ENCODE data around the gene PIM1. TPM values are rescaled to one million over a fixed set of nuclear protein-coding genes. Genes with fewer than 3 reads are reported as not detected.

Gene PIM1
- total and polyA plus RNA-seq, 9 of the 15 experiments (the other 6 are each of a cell fraction or from before 2014, with no cell fraction given): 19.0 to 789 (median 212) TPM

DNA sequence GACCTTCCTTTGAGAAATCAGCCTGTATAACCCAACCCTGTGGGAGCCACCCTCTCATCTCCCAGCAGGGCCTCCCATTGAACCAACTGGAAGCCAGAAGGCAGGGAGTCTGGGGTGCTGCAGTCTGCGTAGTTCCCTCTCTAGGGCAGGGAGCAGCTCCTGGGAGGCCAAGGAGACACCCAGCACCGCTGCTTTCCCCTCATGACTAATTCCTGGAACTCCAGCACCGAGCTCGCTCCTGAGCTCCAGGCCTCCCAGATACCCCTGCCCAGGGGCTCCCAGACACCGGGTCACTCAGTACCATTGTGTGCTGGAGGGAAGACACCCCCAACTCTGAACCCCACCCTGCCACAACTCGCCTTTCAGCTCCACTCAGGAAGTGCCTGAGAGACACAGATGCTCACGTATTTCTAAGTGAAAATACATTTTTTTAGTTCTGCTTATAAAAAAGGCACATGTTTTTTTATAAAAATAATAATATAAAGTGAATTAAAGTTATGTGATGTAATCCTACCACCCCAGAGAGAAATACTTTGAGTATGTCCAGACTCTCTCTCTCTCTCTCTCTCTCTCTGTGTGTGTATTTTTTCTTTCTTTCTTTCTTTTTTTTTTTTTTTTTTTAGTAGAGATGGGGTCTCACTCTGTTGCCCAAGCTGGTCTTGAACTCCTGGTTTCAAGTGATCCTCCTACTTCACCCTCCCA, 17.5 kb downstream of the PIM1 start (continued):
- TF ChIP-seq ZNF639 (CRISPR knock-in tag; conservative IDR thresholded peaks at IDR 0.05 in 1 of 2, IDR thresholded peaks at IDR 0.05 in 1 of 2): peak in 1 of 2 experiments; percentile 80; a peak in 2 of 4 replicates
- TF ChIP-seq BRD4 (IDR thresholded peaks at IDR 0.05): no peak
- TF ChIP-seq EGR1 (conservative IDR thresholded peaks at IDR 0.05): no peak
- TF ChIP-seq, protein P1, sequence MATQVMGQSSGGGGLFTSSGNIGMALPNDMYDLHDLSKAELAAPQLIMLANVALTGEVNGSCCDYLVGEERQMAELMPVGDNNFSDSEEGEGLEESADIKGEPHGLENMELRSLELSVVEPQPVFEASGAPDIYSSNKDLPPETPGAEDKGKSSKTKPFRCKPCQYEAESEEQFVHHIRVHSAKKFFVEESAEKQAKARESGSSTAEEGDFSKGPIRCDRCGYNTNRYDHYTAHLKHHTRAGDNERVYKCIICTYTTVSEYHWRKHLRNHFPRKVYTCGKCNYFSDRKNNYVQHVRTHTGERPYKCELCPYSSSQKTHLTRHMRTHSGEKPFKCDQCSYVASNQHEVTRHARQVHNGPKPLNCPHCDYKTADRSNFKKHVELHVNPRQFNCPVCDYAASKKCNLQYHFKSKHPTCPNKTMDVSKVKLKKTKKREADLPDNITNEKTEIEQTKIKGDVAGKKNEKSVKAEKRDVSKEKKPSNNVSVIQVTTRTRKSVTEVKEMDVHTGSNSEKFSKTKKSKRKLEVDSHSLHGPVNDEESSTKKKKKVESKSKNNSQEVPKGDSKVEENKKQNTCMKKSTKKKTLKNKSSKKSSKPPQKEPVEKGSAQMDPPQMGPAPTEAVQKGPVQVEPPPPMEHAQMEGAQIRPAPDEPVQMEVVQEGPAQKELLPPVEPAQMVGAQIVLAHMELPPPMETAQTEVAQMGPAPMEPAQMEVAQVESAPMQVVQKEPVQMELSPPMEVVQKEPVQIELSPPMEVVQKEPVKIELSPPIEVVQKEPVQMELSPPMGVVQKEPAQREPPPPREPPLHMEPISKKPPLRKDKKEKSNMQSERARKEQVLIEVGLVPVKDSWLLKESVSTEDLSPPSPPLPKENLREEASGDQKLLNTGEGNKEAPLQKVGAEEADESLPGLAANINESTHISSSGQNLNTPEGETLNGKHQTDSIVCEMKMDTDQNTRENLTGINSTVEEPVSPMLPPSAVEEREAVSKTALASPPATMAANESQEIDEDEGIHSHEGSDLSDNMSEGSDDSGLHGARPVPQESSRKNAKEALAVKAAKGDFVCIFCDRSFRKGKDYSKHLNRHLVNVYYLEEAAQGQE (IDR thresholded peaks at IDR 0.05; ENCODE audit: borderline replicate concordance): no peak
- TF ChIP-seq, protein P1 (CRISPR knock-in tag; IDR thresholded peaks at IDR 0.05; ENCODE audit: low read depth): peak; percentile 77; the same call in 1 of the 2 replicates
- TF ChIP-seq NBN (IDR thresholded peaks at IDR 0.05; ENCODE audit: low read depth): no peak
- TF ChIP-seq, protein P2, sequence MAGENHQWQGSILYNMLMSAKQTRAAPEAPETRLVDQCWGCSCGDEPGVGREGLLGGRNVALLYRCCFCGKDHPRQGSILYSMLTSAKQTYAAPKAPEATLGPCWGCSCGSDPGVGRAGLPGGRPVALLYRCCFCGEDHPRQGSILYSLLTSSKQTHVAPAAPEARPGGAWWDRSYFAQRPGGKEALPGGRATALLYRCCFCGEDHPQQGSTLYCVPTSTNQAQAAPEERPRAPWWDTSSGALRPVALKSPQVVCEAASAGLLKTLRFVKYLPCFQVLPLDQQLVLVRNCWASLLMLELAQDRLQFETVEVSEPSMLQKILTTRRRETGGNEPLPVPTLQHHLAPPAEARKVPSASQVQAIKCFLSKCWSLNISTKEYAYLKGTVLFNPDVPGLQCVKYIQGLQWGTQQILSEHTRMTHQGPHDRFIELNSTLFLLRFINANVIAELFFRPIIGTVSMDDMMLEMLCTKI (IDR thresholded peaks at IDR 0.05; ENCODE audit: partially characterized antibody): no peak
